ENCODE results near the gene RASSF1. TPM values are rescaled to one million over a fixed set of nuclear protein-coding genes. Genes with fewer than 3 reads are reported as not detected.

The RASSF1 gene
- total and polyA plus RNA-seq, 2 of the 8 experiments (the other 6 are each of a cell fraction or from before 2014, with no cell fraction given), result 10.3 to 15.7 TPM

GRCh38 chr3:50355829-50356552 is 15.4 kb upstream of the RASSF1 start:
- H4K8ac ChIP-seq (ENCODE audit: extremely low read depth, insufficient read depth, low read length), result no peak overlapping the region; the same call in 1 of the 2 replicates
- no peaks in the 10 kb centered on the region for H3K27me3 ChIP-seq (replicated peaks in 1 of 4; ENCODE audit: control insufficient read depth in 3 of 4, extremely low read depth in 1 of 4, insufficient read depth in 3 of 4, low read length in 3 of 4)
- H3K4me2 ChIP-seq (ENCODE audit: insufficient read depth in 1 of 2, low read depth in 2 of 2, low read length in 2 of 2), result peak overlapping the region in 1 of 2 experiments; percentile 72; a peak in 1 of 4 replicates
- ChIA-PET CTCF (ENCODE audit: partially characterized antibody) (interaction anchor here (0.6 to 13.4 kb wide), 13 partner anchors 9 to 259 kb away, joined by 3 to 136 read pairs (median 5); partner anchors contain the start of gene ZMYND10), POLR2A (ENCODE audit: partially characterized antibody) (interaction anchor here (1.0 to 3.3 kb wide), 7 partner anchors 9 to 275 kb away, joined by 3 to 16 read pairs (median 4); partner anchors contain the start of gene ZMYND10)
- H3K23me2 ChIP-seq (ENCODE audit: low read depth, low read length), result peaks cover 12% of the 10 kb centered on the region; the same call in 1 of the 2 replicates
- DNase-seq (ENCODE audit: low read depth in 1 of 2, low spot score in 2 of 2), result peak in 1 of 2 experiments; percentile 42
- 89% methylated on average over 5 of the region's 5 CpGs; no CpG with 5 or more reads in 1 of the 2 experiments for WGBS, 2 experiments (ENCODE audit: extremely low coverage in 1 of 2, insufficient coverage in 1 of 2, insufficient read length in 1 of 2, insufficient replicate concordance in 2 of 2, low coverage in 1 of 2, low lambda C conversion rate in 2 of 2, missing lambda C conversion rate in 1 of 2)
- H2BK120ac ChIP-seq (replicated peaks; ENCODE audit: low read depth, low read length), result no peak overlapping the region
- H3K79me2 ChIP-seq (ENCODE audit: control insufficient read depth in 1 of 2, insufficient read depth in 2 of 2, low read length in 2 of 2), result peaks cover 0 to 26% of the 10 kb centered on the region in 2 experiments; a peak in 2 of 4 replicates
- H2BK5ac ChIP-seq (ENCODE audit: low read depth, low read length), result no peak overlapping the region
- H2BK20ac ChIP-seq (ENCODE audit: low read length), result no peak overlapping the region
- H3K18ac ChIP-seq (ENCODE audit: extremely low read depth, low read length), result no peak overlapping the region
- H4K91ac ChIP-seq (replicated peaks; ENCODE audit: insufficient read length, low read length), result no peak overlapping the region
- H3K4ac ChIP-seq (replicated peaks; ENCODE audit: insufficient read length, low read depth, low read length), result no peak overlapping the region
- H2BK15ac ChIP-seq (ENCODE audit: low read length), result no peak overlapping the region
- no peak overlapping the region for H3K9ac ChIP-seq (replicated peaks in 1 of 4; ENCODE audit: extremely low read depth in 1 of 4, low read depth in 3 of 4, low read length in 3 of 4)
- H3K56ac ChIP-seq (replicated peaks; ENCODE audit: insufficient read length, low read depth, low read length), result no peak overlapping the region
- peaks cover 0 to 20% (median 12%) of the 10 kb centered on the region in 4 experiments; a peak in 6 of 7 replicates for H3K4me1 ChIP-seq (replicated peaks in 1 of 4; ENCODE audit: control insufficient read depth in 3 of 4, insufficient read depth in 4 of 4, low read length in 3 of 4)
- H3K23ac ChIP-seq (ENCODE audit: insufficient read length), result no peak overlapping the region
- no peak overlapping the region for H3K27ac ChIP-seq (ENCODE audit: low read depth, low read length)
- no peak for FAIRE-seq
- no peak overlapping the region for H3K4me3 ChIP-seq (ENCODE audit: extremely low read depth in 1 of 4, insufficient read depth in 2 of 4, low read depth in 3 of 4, low read length in 4 of 4)
- peaks cover 9 to 22% of the 10 kb centered on the region in 2 experiments for H4K20me1 ChIP-seq (replicated peaks in 1 of 2; ENCODE audit: control insufficient read depth in 1 of 2, insufficient read depth in 2 of 2, low read length in 2 of 2)
- H3K9me3 ChIP-seq (ENCODE audit: insufficient read depth in 2 of 2, low read depth in 1 of 2, low read length in 1 of 2), result no peaks in the 10 kb centered on the region
- no peak overlapping the region for H3K14ac ChIP-seq (ENCODE audit: insufficient read length)
- H2AFZ ChIP-seq (ENCODE audit: low read length), result no peak overlapping the region
- H4K5ac ChIP-seq (ENCODE audit: insufficient read length, low read depth, low read length), result no peak overlapping the region
- no peak overlapping the region for H2AK5ac ChIP-seq (ENCODE audit: low read depth, low read length)
- H3K79me1 ChIP-seq (ENCODE audit: low read depth, low read length), result peaks cover 16% of the 10 kb centered on the region
- peaks cover 3 to 10% (median 5%) of the 10 kb centered on the region in 4 experiments; a peak in 5 of 8 replicates for H3K36me3 ChIP-seq (ENCODE audit: control insufficient read depth in 2 of 4, insufficient read depth in 4 of 4, low read length in 3 of 4)
- H2BK12ac ChIP-seq (ENCODE audit: low read depth, low read length), result no peak overlapping the region
- TF ChIP-seq BRCA1 (IDR thresholded peaks at IDR 0.05; ENCODE audit: low read depth, low read length) (no peak), EGR1 (IDR thresholded peaks at IDR 0.05; ENCODE audit: borderline replicate concordance, low read depth, low read length) (no peak), RBBP5 (IDR thresholded peaks at IDR 0.05; ENCODE audit: borderline replicate concordance, low read depth, low read length) (no peak), TEAD4 (IDR thresholded peaks at IDR 0.05; ENCODE audit: low read depth, low read length) (no peak), KDM4A (IDR thresholded peaks at IDR 0.05; ENCODE audit: low read depth, low read length, severe bottlenecking) (no peak), RAD21 (IDR thresholded peaks at IDR 0.05 in 1 of 2, conservative IDR thresholded peaks at IDR 0.05 in 1 of 2; ENCODE audit: low read depth in 2 of 2, low read length in 2 of 2) (peak; percentile 17 to 27; a peak in 2 of 4 replicates), CBX8 (IDR thresholded peaks at IDR 0.05; ENCODE audit: borderline replicate concordance, low read depth, low read length) (no peak)
- TF ChIP-seq, protein P1, sequence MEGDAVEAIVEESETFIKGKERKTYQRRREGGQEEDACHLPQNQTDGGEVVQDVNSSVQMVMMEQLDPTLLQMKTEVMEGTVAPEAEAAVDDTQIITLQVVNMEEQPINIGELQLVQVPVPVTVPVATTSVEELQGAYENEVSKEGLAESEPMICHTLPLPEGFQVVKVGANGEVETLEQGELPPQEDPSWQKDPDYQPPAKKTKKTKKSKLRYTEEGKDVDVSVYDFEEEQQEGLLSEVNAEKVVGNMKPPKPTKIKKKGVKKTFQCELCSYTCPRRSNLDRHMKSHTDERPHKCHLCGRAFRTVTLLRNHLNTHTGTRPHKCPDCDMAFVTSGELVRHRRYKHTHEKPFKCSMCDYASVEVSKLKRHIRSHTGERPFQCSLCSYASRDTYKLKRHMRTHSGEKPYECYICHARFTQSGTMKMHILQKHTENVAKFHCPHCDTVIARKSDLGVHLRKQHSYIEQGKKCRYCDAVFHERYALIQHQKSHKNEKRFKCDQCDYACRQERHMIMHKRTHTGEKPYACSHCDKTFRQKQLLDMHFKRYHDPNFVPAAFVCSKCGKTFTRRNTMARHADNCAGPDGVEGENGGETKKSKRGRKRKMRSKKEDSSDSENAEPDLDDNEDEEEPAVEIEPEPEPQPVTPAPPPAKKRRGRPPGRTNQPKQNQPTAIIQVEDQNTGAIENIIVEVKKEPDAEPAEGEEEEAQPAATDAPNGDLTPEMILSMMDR (IDR thresholded peaks at IDR 0.05; ENCODE audit: control extremely low read depth in 1 of 3, insufficient read depth in 1 of 3, low read depth in 1 of 3, low read length in 3 of 3), result peak in 2 of 3 experiments; percentile 14 to 19; a peak in 1 of 4 replicates

All from H1 (cell line).